Chondrocyte (in vitro differentiated cells): ENCODE results near the gene FLNC. TPM values are rescaled to one million over a fixed set of nuclear protein-coding genes. Genes with fewer than 3 reads are reported as not detected.

Experiments used
- DNase-seq: peaks from one replicate; pipeline ENCODE4 v3.0.0; 2021; ENCODE audit warnings: mixed read lengths, low spot score
- H3K27ac Mint-ChIP-seq: one replicate; pipeline ENCODE4 v1.8.0; 2021; ENCODE audit warnings: mild to moderate bottlenecking, moderate library complexity, mixed read lengths; ENCODE audit not compliant: unreplicated experiment
- H3K27me3 Mint-ChIP-seq: 2 replicates; pipeline ENCODE4 v1.8.0; 2021; ENCODE audit warnings: low read depth, mixed read lengths
- H3K36me3 Mint-ChIP-seq: 2 replicates; pipeline ENCODE4 v1.8.0; 2021; ENCODE audit warnings: low read depth, mixed read lengths
- H3K4me1 Mint-ChIP-seq: 2 replicates; pipeline ENCODE4 v1.8.0; 2021; ENCODE audit warnings: low read depth, mild to moderate bottlenecking, mixed read lengths
- H3K4me3 Mint-ChIP-seq: one replicate; pipeline ENCODE4 v1.8.0; 2021; ENCODE audit warnings: mild to moderate bottlenecking, moderate library complexity, mixed read lengths; ENCODE audit not compliant: unreplicated experiment
- H3K9me3 Mint-ChIP-seq: 2 replicates; pipeline ENCODE4 v1.8.0; 2021; ENCODE audit warnings: low read depth, mixed read lengths
- CTCF ChIP-seq: fragments of 200-600 bp; sonication (generic); IDR thresholded peaks from 2 replicates; pipeline ENCODE4 v1.5.0; 2021; ENCODE audit warnings: antibody characterized with exemption, mild to moderate bottlenecking, moderate library complexity
- total RNA-seq: library from RNA; stranded (reverse); gene quantifications from 3 replicates; pipeline ENCODE4 v1.2.1, GENCODE V29; 2021

FLNC gene
- total RNA-seq, 1 donor from 2014 or later = 118 TPM

- DNase-seq = no peak
- H3K27ac Mint-ChIP-seq = no peak overlapping the region
- no peak overlapping the region for H3K4me3 Mint-ChIP-seq
- TF ChIP-seq CTCF = no peak
- no peaks in the 10 kb centered on the region for H3K27me3 Mint-ChIP-seq
- no peaks in the 10 kb centered on the region for H3K9me3 Mint-ChIP-seq
- peaks cover 19% of the 10 kb centered on the region for H3K36me3 Mint-ChIP-seq
- H3K4me1 Mint-ChIP-seq = peaks cover 36% of the 10 kb centered on the region
These were observed 5.8 kb downstream of the FLNC start for GRCh38 chr7:128835790-128836641.

GRCh38 chr7:128836729-128837348 lies 6.6 kb downstream of the FLNC start:
- H3K9me3 Mint-ChIP-seq = no peaks in the 10 kb centered on the region
- no peak overlapping the region for H3K4me3 Mint-ChIP-seq
- H3K27ac Mint-ChIP-seq = no peak overlapping the region
- DNase-seq = no peak
- no peak for TF ChIP-seq CTCF
- H3K27me3 Mint-ChIP-seq = no peaks in the 10 kb centered on the region
- peaks cover 23% of the 10 kb centered on the region for H3K36me3 Mint-ChIP-seq
- peaks cover 31% of the 10 kb centered on the region for H3K4me1 Mint-ChIP-seq

DNA sequence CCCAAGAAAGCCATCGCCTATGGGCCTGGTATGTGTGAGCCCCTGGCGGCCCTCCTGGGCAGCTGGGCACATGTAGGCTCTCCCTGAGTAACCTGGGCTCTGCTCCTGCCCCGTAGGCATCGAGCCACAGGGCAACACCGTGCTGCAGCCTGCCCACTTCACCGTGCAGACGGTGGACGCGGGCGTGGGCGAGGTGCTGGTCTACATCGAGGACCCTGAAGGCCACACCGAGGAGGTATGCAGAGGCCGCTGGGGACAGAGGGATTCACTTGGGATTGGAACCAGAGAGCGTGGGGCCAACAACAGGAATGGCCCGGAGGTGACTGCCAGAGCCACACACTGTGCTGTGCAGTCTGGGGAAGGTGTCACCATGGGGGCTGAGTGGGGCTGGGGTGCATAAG lies 7.3 kb downstream of the FLNC start:
- Mint-ChIP-seq H3K4me1 (peaks cover 26% of the 10 kb centered on the region), H3K36me3 (peaks cover 24% of the 10 kb centered on the region), H3K4me3 (no peak overlapping the region), H3K27me3 (no peaks in the 10 kb centered on the region), H3K9me3 (no peaks in the 10 kb centered on the region), H3K27ac (no peak overlapping the region)
- DNase-seq = peak; percentile 88
- no peak for TF ChIP-seq CTCF

DNA sequence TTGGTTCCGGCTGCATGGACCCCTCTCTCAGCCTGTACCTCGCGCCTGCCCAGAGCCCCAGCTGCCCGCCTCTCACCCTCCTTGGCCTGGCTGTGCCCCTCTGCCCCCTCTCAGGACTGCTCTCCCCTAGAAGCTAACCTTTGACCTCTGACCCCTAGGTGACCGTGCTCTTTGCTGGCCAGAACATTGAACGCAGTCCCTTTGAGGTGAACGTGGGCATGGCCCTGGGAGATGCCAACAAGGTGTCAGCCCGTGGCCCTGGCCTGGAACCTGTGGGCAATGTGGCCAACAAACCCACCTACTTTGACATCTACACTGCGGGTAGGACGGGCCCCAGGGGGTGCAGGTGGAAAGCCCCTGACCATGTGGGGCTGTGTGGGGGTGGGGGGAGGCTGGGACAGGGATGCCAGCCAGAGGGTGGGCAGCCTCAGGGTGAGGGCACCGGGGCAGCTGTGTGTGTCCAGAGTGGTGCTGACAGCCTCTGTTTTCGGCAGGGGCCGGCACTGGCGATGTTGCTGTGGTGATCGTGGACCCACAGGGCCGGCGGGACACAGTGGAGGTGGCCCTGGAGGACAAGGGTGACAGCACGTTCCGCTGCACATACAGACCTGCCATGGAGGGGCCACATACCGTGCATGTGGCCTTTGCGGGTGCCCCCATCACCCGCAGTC lies 8.0 kb downstream of the FLNC start:
- H3K4me1 Mint-ChIP-seq = peaks cover 20% of the 10 kb centered on the region
- H3K9me3 Mint-ChIP-seq = no peaks in the 10 kb centered on the region
- peak; percentile 88 for DNase-seq

More for the DNA sequence above, 8.0 kb downstream of the FLNC start:
- Mint-ChIP-seq H3K27me3 (no peaks in the 10 kb centered on the region), H3K27ac (no peak overlapping the region), H3K36me3 (peaks cover 24% of the 10 kb centered on the region), H3K4me3 (no peak overlapping the region)
- no peak for TF ChIP-seq CTCF
